GM20000 (cell line): ENCODE data around the gene GRK4.
"Not testable (repeated sequence)": the region's sequence is repeated elsewhere in the genome, so short reads cannot be mapped to it uniquely, and the experiment has no call there.

ENCODE experiments used
- DNase-seq: peaks from one replicate; pipeline ENCODE4 v3.0.0; 2012; ENCODE audit warnings: low spot score
- TF ChIP-seq, protein P1 (sequence below): IDR thresholded peaks from 2 replicates; pipeline ENCODE4 v1.5.1; 2012; ENCODE audit warnings: mild to moderate bottlenecking, control low read depth; ENCODE audit errors: extremely low read depth, missing control alignments

The GRK4 gene

DNA sequence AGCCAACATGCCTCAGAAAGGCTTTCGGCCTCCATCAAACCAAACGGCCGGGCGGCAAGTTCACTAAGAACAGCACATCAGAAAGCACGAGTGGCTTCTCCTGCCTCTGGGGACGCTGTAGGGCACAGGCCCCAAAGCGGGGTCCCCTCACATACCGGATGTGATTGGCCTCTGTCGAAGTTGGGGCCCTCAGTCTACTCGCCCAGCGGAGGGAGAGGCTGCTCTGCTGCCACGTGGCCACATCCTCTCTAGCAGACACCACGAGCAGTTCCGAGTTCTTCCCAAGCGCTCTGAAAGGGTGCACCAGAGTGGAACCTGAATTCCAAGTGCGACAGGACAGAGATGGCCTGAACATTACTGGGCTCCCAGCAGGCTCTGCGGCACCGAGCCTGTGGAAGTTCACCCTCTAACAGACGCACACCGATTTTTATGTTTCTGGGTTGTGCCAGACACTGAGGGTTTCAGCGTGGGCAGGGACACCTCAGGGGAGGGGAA, 21.3 kb upstream of the GRK4 start:
- DNase-seq: no peak

DNA sequence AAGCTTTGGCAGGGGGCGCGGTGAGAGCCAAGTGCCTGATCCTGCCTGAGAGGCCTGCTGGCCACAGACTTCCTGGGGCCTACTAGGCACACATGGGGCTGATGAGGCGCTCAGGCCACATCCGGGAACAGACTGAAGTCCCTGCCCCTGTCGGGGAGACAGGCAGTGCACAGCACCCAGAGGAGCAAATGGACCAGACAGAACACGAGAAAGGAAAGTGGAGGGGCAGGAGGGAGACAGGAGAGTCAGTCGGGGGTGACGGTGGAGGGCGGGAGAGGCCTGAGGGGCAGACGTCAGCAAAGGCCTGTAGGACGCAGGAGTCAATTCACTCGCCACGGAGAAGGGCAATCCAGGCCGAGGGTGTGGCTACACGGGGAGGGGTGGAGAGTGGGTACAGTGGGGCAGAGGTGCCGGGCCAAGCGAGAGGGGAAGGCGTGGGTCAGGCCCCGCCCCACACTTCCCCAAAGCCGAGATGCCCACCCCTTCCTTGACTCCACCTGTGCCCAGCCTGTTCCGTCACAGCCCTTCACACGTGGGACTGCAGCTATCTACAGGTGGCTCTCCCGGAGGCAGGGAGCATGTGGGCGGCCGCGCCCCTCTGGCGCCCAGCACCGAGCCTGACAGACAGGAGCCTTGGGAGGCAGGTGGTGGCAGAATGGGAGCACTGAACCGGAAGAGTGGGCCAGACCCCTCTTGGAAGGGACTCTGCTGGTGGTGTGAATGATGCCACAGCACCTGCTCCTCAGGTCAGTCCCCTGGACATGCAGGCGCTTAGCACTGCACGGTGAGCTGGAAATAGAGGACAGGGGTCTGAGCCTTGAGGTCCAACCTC, 20.6 kb upstream of the GRK4 start:
- DNase-seq: no peak
- TF ChIP-seq, protein P1, sequence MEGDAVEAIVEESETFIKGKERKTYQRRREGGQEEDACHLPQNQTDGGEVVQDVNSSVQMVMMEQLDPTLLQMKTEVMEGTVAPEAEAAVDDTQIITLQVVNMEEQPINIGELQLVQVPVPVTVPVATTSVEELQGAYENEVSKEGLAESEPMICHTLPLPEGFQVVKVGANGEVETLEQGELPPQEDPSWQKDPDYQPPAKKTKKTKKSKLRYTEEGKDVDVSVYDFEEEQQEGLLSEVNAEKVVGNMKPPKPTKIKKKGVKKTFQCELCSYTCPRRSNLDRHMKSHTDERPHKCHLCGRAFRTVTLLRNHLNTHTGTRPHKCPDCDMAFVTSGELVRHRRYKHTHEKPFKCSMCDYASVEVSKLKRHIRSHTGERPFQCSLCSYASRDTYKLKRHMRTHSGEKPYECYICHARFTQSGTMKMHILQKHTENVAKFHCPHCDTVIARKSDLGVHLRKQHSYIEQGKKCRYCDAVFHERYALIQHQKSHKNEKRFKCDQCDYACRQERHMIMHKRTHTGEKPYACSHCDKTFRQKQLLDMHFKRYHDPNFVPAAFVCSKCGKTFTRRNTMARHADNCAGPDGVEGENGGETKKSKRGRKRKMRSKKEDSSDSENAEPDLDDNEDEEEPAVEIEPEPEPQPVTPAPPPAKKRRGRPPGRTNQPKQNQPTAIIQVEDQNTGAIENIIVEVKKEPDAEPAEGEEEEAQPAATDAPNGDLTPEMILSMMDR: no peak

More for the DNA sequence above, 21.3 kb upstream of the GRK4 start:
- TF ChIP-seq, protein P1: no peak

DNA sequence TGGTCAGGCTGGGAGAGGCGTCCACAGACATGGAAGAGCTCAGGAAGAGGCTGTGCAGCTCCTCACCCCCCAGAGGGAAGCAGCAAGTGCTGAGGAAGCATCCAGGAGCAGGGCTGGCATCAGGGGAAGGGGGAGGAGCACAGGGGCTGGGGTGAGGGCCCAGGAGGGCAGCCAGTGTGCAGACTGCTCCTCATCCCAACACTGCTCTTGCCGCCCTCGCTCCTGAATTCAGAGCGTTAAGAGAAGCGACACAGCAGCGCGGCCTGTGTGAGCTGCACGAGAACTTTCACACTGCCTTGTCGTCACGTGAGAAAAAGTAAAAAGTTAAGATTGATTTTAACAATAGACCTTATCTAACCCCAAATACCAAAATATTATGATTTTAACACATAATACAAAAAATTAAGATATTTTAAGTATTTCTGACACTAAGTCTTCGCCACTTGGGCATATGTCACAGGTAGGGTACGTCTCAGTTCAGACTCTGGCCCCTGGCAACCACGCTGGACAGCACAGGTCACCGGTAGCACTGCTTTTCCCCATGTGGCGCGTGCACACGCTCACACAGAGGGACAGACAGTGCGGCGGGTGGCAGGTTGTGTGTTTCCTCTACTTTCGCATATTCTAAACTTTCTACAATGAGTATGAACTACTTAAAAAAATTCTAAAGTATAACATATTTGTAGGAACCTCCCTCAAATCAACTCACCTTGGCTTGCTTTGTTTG, 19.8 kb upstream of the GRK4 start:
- TF ChIP-seq, protein P1: no peak

DNA sequence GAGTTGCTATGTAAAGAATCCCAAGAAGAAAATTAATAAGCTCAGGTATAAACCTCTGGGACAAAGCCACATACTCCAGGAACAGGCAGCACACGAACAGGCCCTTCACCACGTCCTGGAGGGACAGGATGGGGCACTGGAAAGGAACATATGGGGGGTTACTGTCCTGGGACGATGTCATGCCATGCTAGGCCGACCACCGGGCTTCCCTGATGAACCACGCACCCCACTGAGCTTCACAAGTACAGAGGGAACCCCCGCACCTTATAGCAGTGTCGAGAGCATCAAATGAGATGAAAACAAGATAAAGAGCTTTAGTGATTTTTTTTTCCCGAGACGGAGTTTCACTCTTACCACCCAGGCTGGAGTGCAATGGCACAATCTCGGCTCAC, 19.3 kb upstream of the GRK4 start:
- TF ChIP-seq, protein P1: no peak
- DNase-seq: no peak

More for the DNA sequence above, 19.8 kb upstream of the GRK4 start:
- no peak for DNase-seq

DNA sequence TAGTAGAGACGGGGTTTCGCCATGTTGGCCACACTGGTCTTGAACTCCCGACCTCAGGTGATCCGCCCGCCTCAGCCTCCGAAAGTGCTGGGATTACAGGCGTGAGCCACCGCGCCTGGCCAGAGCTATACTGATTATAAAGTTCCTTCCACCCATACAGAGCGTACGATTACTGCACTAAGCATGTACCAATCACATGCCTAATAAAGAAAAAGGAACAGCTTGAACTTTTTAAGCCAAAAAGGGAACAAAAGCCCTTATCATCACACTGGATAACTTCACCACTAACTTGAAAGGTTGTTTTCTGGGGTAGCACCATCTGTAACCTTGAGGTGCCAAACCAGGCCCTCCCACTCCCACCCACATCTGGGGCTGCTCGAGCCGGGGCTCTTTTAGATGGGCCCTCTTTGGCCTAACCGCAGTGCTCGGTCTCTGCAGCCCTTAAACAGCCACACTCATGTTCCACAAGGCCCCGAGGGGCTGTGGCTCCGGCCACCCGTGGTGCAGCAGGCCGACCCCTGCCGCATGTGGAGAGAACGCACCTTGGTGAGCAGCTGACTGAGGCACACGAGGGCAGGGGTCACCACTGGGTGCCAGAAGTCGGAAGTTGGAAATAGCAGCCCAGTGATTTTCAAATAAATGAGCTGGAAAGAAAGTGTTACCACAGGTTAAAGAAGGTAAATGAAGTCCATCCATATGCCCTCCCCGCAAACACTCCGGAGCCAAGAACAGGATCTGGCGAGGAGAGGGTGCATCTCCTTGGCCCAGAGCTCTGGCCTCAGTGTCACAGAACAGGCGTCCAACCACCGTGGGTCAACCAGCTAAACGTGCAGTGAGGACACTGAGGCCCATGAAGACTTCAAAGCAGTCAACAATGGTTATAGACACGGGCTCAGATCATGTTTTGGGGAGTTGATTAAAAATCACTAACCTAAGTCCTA, 18.5 kb upstream of the GRK4 start:
- no peak for DNase-seq
- TF ChIP-seq, protein P1: no peak

DNA sequence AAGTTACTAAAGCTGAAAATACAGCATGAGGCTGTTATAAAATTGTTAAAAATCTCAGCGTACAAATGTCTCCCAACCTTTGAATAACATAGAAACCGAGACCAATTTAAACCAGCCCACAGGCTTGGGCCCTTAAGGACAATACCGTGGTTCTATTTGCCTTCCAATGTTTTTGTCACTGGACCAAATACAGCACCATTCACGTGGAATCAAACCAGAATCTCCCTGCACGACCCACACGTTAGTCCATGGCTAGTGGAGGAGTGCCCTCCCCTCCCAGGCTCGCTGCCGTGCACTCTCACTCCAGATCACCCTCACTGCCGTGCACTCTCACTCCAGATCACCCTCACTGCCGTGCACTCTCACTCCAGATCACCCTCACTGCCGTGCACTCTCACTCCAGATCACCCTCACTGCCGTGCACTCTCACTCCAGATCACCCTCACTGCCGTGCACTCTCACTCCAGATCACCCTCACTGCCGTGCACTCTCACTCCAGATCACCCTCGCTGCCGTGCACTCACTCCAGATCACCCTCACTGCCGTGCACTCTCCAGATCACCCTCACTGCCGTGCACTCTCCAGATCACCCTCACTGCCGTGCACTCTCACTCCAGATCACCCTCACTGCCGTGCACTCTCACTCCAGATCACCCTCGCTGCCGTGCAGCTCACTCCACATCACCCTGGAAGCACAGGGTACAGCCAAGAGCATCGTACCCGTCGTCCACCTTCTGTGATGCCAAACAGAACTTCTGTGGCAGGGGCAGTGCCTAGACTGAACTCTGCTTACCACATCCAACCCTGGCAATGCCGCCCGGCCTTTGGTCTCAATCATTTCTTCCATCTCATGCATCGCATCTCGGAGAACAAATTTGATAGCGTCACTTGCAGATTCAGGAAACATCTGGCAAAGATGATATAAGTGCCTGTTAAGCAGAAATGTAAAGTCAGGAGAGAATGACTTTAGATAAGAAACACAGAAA, 17.5 kb upstream of the GRK4 start:
- not testable (repeated sequence) for DNase-seq
